ENCODE data around the gene TBC1D17.

Gene TBC1D17

GRCh38 chr19:49892716-49893115, 15.2 kb downstream of the TBC1D17 start:
- no peak overlapping the region for H3K4me3 ChIP-seq (replicated peaks; ENCODE audit: low read depth, low read length)
- no peak for TF ChIP-seq CTCF (IDR thresholded peaks at IDR 0.05; ENCODE audit: low read length, missing control alignments)
- DNase-seq (ENCODE audit: low read depth) = no peak

- H3K4me3 ChIP-seq (replicated peaks; ENCODE audit: low read depth, low read length) = no peak overlapping the region
- TF ChIP-seq CTCF (IDR thresholded peaks at IDR 0.05; ENCODE audit: low read length, missing control alignments) = no peak
- no peak for DNase-seq (ENCODE audit: low read depth)
Observed at GRCh38 chr19:49894011-49894664, 16.6 kb downstream of the TBC1D17 start.

- no peak overlapping the region for H3K4me3 ChIP-seq (replicated peaks; ENCODE audit: low read depth, low read length)
- TF ChIP-seq CTCF (IDR thresholded peaks at IDR 0.05; ENCODE audit: low read length, missing control alignments) = no peak
- no peak for DNase-seq (ENCODE audit: low read depth)
Observed at GRCh38 chr19:49894879-49895565, 17.5 kb downstream of the TBC1D17 start.

- no peak for DNase-seq (ENCODE audit: low read depth)
- no peak overlapping the region for H3K4me3 ChIP-seq (replicated peaks; ENCODE audit: low read depth, low read length)
- no peak for TF ChIP-seq CTCF (IDR thresholded peaks at IDR 0.05; ENCODE audit: low read length, missing control alignments)
Observed at GRCh38 chr19:49895566-49896297, 18.2 kb downstream of the TBC1D17 start.

- DNase-seq (ENCODE audit: low read depth) = peak; percentile 38
- no peak within 1 kb of the TSS for H3K4me3 ChIP-seq (replicated peaks; ENCODE audit: low read depth, low read length)
- TF ChIP-seq CTCF (IDR thresholded peaks at IDR 0.05; ENCODE audit: low read length, missing control alignments) = no peak
Observed at GRCh38 chr19:49896863-49897621, 19.5 kb downstream of the TBC1D17 start, which contains the start of gene IL4I1. Gene IL4I1, minus strand, starts transcription at chr19:49896887. Its CDS starts 727 bp downstream, at chr19:49896160.

- H3K4me3 ChIP-seq (replicated peaks; ENCODE audit: low read depth, low read length) = no peak overlapping the region
- no peak for TF ChIP-seq CTCF (IDR thresholded peaks at IDR 0.05; ENCODE audit: low read length, missing control alignments)
- no peak for DNase-seq (ENCODE audit: low read depth)
Observed at GRCh38 chr19:49904136-49904535, 26.6 kb downstream of the TBC1D17 start.
